Loucy (cell line): Measurements from ENCODE around the gene SART3.

Experiments
- H2AFZ ChIP-seq: fragments of 200-600 bp; sonication (generic); 2 replicates; pipeline ENCODE4 v1.6.0; 2016; ENCODE audit warnings: antibody characterized with exemption, mild to moderate bottlenecking, low read length, moderate library complexity
- H3F3A ChIP-seq: fragments of 200-600 bp; 2 replicates; pipeline ENCODE4 v1.6.0; 2016; ENCODE audit warnings: antibody characterized with exemption, low read depth, mild to moderate bottlenecking
- H3K27me3 ChIP-seq: fragments of 200-600 bp; sonication (generic); 2 replicates; pipeline ENCODE4 v1.6.1; 2014; ENCODE audit warnings: low read length, mild to moderate bottlenecking; ENCODE audit not compliant: insufficient read depth, poor library complexity, severe bottlenecking
- H3K36me3 ChIP-seq: fragments of 200-600 bp; sonication (generic); 2 replicates; pipeline ENCODE4 v1.6.1; 2016; ENCODE audit warnings: low read length; ENCODE audit not compliant: insufficient read depth
- H3K4me1 ChIP-seq: fragments of 200-600 bp; sonication (generic); 2 replicates; pipeline ENCODE4 v1.5.1; 2014; ENCODE audit warnings: low read length, mild to moderate bottlenecking; ENCODE audit not compliant: insufficient read depth, poor library complexity, severe bottlenecking
- H3K4me2 ChIP-seq: fragments of 200-600 bp; sonication (generic); 2 replicates; pipeline ENCODE4 v1.6.0; 2014; ENCODE audit warnings: antibody characterized with exemption, low read length, low read depth, mild to moderate bottlenecking; ENCODE audit not compliant: poor library complexity, severe bottlenecking
- H3K4me3 ChIP-seq: fragments of 200-600 bp; sonication (generic); 2 replicates; pipeline ENCODE4 v1.5.1; 2014; ENCODE audit warnings: low read length, mild to moderate bottlenecking, mixed read lengths; ENCODE audit not compliant: poor library complexity, severe bottlenecking
- H3K79me2 ChIP-seq: fragments of 200-600 bp; sonication (generic); 2 replicates; pipeline ENCODE4 v1.6.1; 2014; ENCODE audit warnings: low read length; ENCODE audit not compliant: insufficient read depth
- H3K9ac ChIP-seq: fragments of 200-600 bp; sonication (generic); 2 replicates; pipeline ENCODE4 v1.6.0; 2014; ENCODE audit warnings: mild to moderate bottlenecking, low read depth, low read length, moderate library complexity; ENCODE audit not compliant: poor library complexity, severe bottlenecking
- H3K9me2 ChIP-seq: fragments of 200-600 bp; sonication (generic); replicated peaks from 2 replicates; pipeline ENCODE4 v1.6.1; 2016; ENCODE audit warnings: low read depth, low read length, mixed read lengths
- H3K9me3 ChIP-seq: fragments of 200-600 bp; sonication (generic); 2 replicates; pipeline ENCODE4 v1.6.1; 2014; ENCODE audit warnings: mild to moderate bottlenecking, antibody characterized with exemption, low read length, low read depth; ENCODE audit not compliant: insufficient read depth
- H4K20me1 ChIP-seq: fragments of 200-600 bp; sonication (generic); 2 replicates; pipeline ENCODE4 v1.6.0; 2014; ENCODE audit warnings: antibody characterized with exemption, low read length, mild to moderate bottlenecking; ENCODE audit not compliant: insufficient read depth, poor library complexity, severe bottlenecking
- CTCF ChIP-seq: fragments of 200-600 bp; sonication (generic); conservative IDR thresholded peaks from 2 replicates; pipeline ENCODE4 v1.5.1; 2014; ENCODE audit warnings: mild to moderate bottlenecking, antibody characterized with exemption, low read length
- EZH2phosphoT487 ChIP-seq: fragments of 200-600 bp; IDR thresholded peaks from 2 replicates; pipeline ENCODE4 v1.6.1; 2018; ENCODE audit warnings: antibody characterized with exemption, mild to moderate bottlenecking, moderate library complexity, borderline replicate concordance

Gene SART3

GRCh38 chr12:108586306-108586705 is 25.3 kb upstream of the SART3 start:
- Histone ChIP-seq H3K79me2 (no peaks in the 10 kb centered on the region), H3K4me1 (no peaks in the 10 kb centered on the region), H4K20me1 (no peaks in the 10 kb centered on the region), H3K4me3 (no peak overlapping the region), H3K9ac (no peak overlapping the region), H3K27me3 (no peaks in the 10 kb centered on the region), H3K36me3 (no peaks in the 10 kb centered on the region), H3K9me2 (no peaks in the 10 kb centered on the region), H3F3A (no peaks in the 10 kb centered on the region), H2AFZ (no peak overlapping the region), H3K4me2 (no peak overlapping the region), H3K9me3 (no peaks in the 10 kb centered on the region)
- TF ChIP-seq EZH2phosphoT487 (no peak), CTCF (no peak)

- no peak overlapping the region for H3K4me2 ChIP-seq
- H3K9ac ChIP-seq = no peak overlapping the region
- H3K4me1 ChIP-seq = no peaks in the 10 kb centered on the region
- TF ChIP-seq CTCF (no peak), EZH2phosphoT487 (no peak)
- H3K9me3 ChIP-seq = no peaks in the 10 kb centered on the region
- no peaks in the 10 kb centered on the region for H4K20me1 ChIP-seq
- H3K4me3 ChIP-seq = no peak overlapping the region
- H3K79me2 ChIP-seq = no peaks in the 10 kb centered on the region
- H3K9me2 ChIP-seq = no peaks in the 10 kb centered on the region
- no peaks in the 10 kb centered on the region for H3F3A ChIP-seq
- no peaks in the 10 kb centered on the region for H3K36me3 ChIP-seq
- no peaks in the 10 kb centered on the region for H3K27me3 ChIP-seq
- no peak overlapping the region for H2AFZ ChIP-seq
Observed at GRCh38 chr12:108585864-108586263, 24.9 kb upstream of the SART3 start.

GRCh38 chr12:108584456-108585065 is 23.6 kb upstream of the SART3 start:
- no peaks in the 10 kb centered on the region for H4K20me1 ChIP-seq
- no peaks in the 10 kb centered on the region for H3K9me3 ChIP-seq
- H3K4me1 ChIP-seq = no peaks in the 10 kb centered on the region
- no peaks in the 10 kb centered on the region for H3K27me3 ChIP-seq
- no peaks in the 10 kb centered on the region for H3F3A ChIP-seq
- H3K4me2 ChIP-seq = no peak overlapping the region
- no peaks in the 10 kb centered on the region for H3K79me2 ChIP-seq
- no peak overlapping the region for H2AFZ ChIP-seq
- H3K4me3 ChIP-seq = no peak overlapping the region
- no peak overlapping the region for H3K9ac ChIP-seq
- H3K36me3 ChIP-seq = no peaks in the 10 kb centered on the region
- TF ChIP-seq EZH2phosphoT487 (no peak), CTCF (no peak)
- H3K9me2 ChIP-seq = no peaks in the 10 kb centered on the region
